Ovary (tissue), 9 donors: ENCODE results near the gene GOLGA3. TPM values are rescaled to one million over a fixed set of nuclear protein-coding genes. Genes with fewer than 3 reads are reported as not detected.

Source experiments
- DNase-seq, 5 donors: peaks; one replicate each; pipeline ENCODE4 v3.0.0-alpha.2; 2019 to 2020
- H3K27ac ChIP-seq, 2 donors: fragments of 200-600 bp; one replicate each; pipeline versions ENCODE4 v1.5.1 to v1.8.0; 2019 to 2022
- H3K27me3 ChIP-seq: fragments of 200-600 bp; one replicate; pipeline ENCODE4 v1.8.0; 2022
- H3K36me3 ChIP-seq: fragments of 200-600 bp; sonication (generic); one replicate; pipeline ENCODE4 v1.5.1; 2019
- H3K4me1 ChIP-seq: one replicate; pipeline ENCODE4 v1.8.1; 2013; ENCODE audit warnings: mild to moderate bottlenecking, moderate library complexity; ENCODE audit not compliant: insufficient read depth
- H3K4me3 ChIP-seq: fragments of 200-600 bp; sonication (generic); one replicate; pipeline ENCODE4 v1.5.1; 2017
- H3K9me3 ChIP-seq, 2 donors: fragments of 200-600 bp in 1 of 2; sonication (generic) in 1 of 2; one replicate each; pipeline versions ENCODE4 v1.5.1 to v1.8.1; 2013 to 2019; ENCODE audit warnings: mild to moderate bottlenecking in 1 of 2, moderate library complexity in 1 of 2
- EP300 ChIP-seq: sonication (generic); formaldehyde crosslinking; IDR thresholded peaks from one replicate; pipeline ENCODE4 v1.6.1; 2017; ENCODE audit warnings: antibody characterized with exemption
- POLR2A ChIP-seq: fragments of 450-650 bp; IDR thresholded peaks from one replicate; pipeline ENCODE4 v1.6.1; 2017; ENCODE audit warnings: antibody characterized with exemption, mild to moderate bottlenecking, moderate library complexity
- WGBS, 3 donors: extraction: QIAGEN DNeasy Blood & Tissue Kit in 1 of 3; methylation state at CpG; one replicate each; pipeline versions ENCODE4 v1.1.5 to v1.1.7; 2013 to 2017; 5-methylcytosine and 5-hydroxymethylcytosine counted together
- intact Hi-C, 4 donors: fragments of 100-400 bp; cut with DNase I; formaldehyde crosslinking; loops; one replicate each; pipeline versions ENCODE4 v1.11.0 to v1.15.1; 2022 to 2023
- polyA plus RNA-seq, 2 donors: library from polyadenylated mRNA; stranded (reverse); fragments of 200-250 nt in 1 of 2; fragments of 350-450 nt in 1 of 2; fragmentation: Illumina TruSeq in 1 of 2; extraction: RNeasy Lipid Tissue Mini Kit (QIAGEN cat#74804) in 1 of 2; gene quantifications; one replicate each; pipeline ENCODE4 v1.2.3, GENCODE V29; 2013 to 2014
- small RNA-seq: library from RNA; depleted of rRNA; stranded (forward); fragments of <200 nt; gene quantifications from one replicate; pipeline ENCODE3, GENCODE V24; 2016
- total RNA-seq, 7 donors: library from RNA; depleted of rRNA in 2 of 7; stranded (reverse); fragments of >200 nt in 2 of 7; fragmentation: NEBNext Ultra II Directional in 3 of 7; extraction: Animal tissue kit (Norgen Biotek cat#: 25700) in 3 of 7; gene quantifications; one replicate each; pipeline versions ENCODE4 v1.1.0 to v1.2.4, GENCODE V29; 2016 to 2023
- TF ChIP-seq, protein P1 (sequence below), 3 donors: fragments of 450-650 bp in 2 of 3; fragments of 200-600 bp in 1 of 3; IDR thresholded peaks; one replicate each; pipeline versions ENCODE4 v1.5.1 to v1.8.0; 2016 to 2022; ENCODE audit warnings: antibody characterized with exemption in 3 of 3, mild to moderate bottlenecking in 1 of 3
- donor health status: DM: no; HTN: no; CAD: no; lungs with moderate emphysema.
- donor health status: DM: no; HTN: no; CAD: no.
- donor health status: Bipolar disorder and iron deficiency.
- donor health status: DM: yes; HTN: yes; CAD: no.
- donor health status: DM: no; HTN: no; CAD: no.
- donor health status: DM: yes; HTN: yes; CAD: no.

GOLGA3 gene
- total and polyA plus RNA-seq, 9 donors: 14.4 to 76.0 (median 50.9) TPM

DNA sequence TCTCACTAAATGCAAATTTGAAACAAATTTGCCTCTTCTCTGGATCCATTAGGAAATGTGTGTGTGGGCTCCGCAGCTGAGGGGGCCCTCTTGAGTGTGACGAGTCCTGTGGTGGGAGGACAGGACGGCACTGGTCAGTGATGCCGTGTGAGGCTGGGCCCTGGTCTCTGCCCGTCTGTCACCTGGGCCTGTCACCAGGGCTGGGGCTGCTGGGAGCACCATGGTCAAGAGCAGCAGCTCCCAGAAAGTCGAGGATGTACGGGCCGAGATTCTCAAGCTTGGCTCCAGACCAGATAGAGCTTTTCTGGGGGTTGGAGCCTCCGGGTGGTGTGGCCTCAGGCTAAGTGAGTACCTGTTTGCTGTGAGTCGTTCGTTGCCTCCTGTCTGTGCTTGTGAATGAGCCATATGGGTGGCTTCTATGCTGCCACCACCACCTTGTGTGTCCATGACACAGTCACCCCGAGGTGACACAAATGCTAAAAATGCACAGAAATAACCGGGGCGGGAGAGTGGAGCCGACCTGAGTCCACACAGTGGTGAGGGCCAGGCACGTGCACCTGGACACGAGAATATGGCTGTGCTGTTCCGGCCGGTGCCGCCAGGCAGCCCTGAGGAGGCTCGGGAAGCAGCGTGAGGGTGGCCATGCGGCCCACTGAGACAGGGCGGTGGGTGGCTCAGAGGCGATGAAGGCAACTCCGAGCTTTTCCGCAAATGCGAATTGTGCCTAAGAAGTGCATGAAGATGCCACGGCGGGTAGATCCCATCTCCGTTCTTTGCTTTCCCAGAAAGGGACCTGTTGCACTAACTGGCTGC is 109.3 kb downstream of the GOLGA3 start:
- Histone ChIP-seq H3K27me3 (no peaks in the 10 kb centered on the region), H3K27ac (no peak overlapping the region), H3K4me3 (no peak overlapping the region), H3K9me3 (no peaks in the 10 kb centered on the region), H3K4me1 (no peaks in the 10 kb centered on the region), H3K36me3 (no peaks in the 10 kb centered on the region)
- 88 to 90% (median 88%) methylated on average over 31 of the region's 31 CpGs for WGBS, 3 donors
- intact Hi-C loops: no loop called here
- DNase-seq: no peak
- TF ChIP-seq, protein P1, sequence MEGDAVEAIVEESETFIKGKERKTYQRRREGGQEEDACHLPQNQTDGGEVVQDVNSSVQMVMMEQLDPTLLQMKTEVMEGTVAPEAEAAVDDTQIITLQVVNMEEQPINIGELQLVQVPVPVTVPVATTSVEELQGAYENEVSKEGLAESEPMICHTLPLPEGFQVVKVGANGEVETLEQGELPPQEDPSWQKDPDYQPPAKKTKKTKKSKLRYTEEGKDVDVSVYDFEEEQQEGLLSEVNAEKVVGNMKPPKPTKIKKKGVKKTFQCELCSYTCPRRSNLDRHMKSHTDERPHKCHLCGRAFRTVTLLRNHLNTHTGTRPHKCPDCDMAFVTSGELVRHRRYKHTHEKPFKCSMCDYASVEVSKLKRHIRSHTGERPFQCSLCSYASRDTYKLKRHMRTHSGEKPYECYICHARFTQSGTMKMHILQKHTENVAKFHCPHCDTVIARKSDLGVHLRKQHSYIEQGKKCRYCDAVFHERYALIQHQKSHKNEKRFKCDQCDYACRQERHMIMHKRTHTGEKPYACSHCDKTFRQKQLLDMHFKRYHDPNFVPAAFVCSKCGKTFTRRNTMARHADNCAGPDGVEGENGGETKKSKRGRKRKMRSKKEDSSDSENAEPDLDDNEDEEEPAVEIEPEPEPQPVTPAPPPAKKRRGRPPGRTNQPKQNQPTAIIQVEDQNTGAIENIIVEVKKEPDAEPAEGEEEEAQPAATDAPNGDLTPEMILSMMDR (IDR thresholded peaks at IDR 0.05): no peak
- TF ChIP-seq POLR2A (no peak), EP300 (no peak)

Small RNA genes lying within 50 kb of the gene (small RNA-seq; reads per million reads assigned to genes)
- not detected for gene RNA5SP379

Other genes starting within 250 kb of the GOLGA3 start
- gene LRCOL1, start 218.3 kb downstream of the GOLGA3 start, total RNA-seq: under 1 TPM in 3 of 7 donors, not detected in 4; 0.61 to 0.71 (median 0.65) TPM
- gene LRCOL1, start 218.3 kb downstream of the GOLGA3 start, polyA plus RNA-seq: under 1 TPM in 1 of 2 donors, not detected in 1; 0.11 TPM
- gene P2RX2, start 210.1 kb downstream of the GOLGA3 start, total RNA-seq: 1 to 10 TPM in 1 of 7 donors, under 1 TPM in 1, not detected in 5; 0.45 to 1.1 TPM
- gene P2RX2, start 210.1 kb downstream of the GOLGA3 start, polyA plus RNA-seq: under 1 TPM in 1 of 2 donors, not detected in 1; 0.11 TPM
- gene POLE, start 141.5 kb downstream of the GOLGA3 start, total RNA-seq: 10 to 100 TPM; 12.5 to 34.7 (median 27.3) TPM
- 10 to 100 TPM; 15.2 to 16.8 TPM for gene POLE, start 141.5 kb downstream of the GOLGA3 start, polyA plus RNA-seq
- gene PXMP2, start 141.3 kb downstream of the GOLGA3 start, total RNA-seq: 10 to 100 TPM; 23.6 to 45.0 (median 27.4) TPM
- gene PXMP2, start 141.3 kb downstream of the GOLGA3 start, polyA plus RNA-seq: 10 to 100 TPM; 12.4 to 37.1 TPM
- 10 to 100 TPM; 15.6 to 33.9 (median 21.0) TPM for gene PGAM5, start 118.0 kb downstream of the GOLGA3 start, total RNA-seq
- gene PGAM5, start 118.0 kb downstream of the GOLGA3 start, polyA plus RNA-seq: 1 to 10 TPM; 8.0 to 9.0 TPM
- 10 to 100 TPM; 39.2 to 82.0 (median 43.7) TPM for gene ANKLE2, start 67.0 kb downstream of the GOLGA3 start, total RNA-seq
- gene ANKLE2, start 67.0 kb downstream of the GOLGA3 start, polyA plus RNA-seq: 10 to 100 TPM; 30.5 to 34.0 TPM
- 10 to 100 TPM; 11.7 to 36.4 (median 18.8) TPM for gene CHFR, start 58.7 kb upstream of the GOLGA3 start, total RNA-seq
- 10 to 100 TPM; 12.0 to 17.5 TPM for gene CHFR, start 58.7 kb upstream of the GOLGA3 start, polyA plus RNA-seq
- 10 to 100 TPM in 5 of 7 donors, 1 to 10 TPM in 2; 8.3 to 20.9 (median 14.5) TPM for gene ZNF605, start 127.4 kb upstream of the GOLGA3 start, total RNA-seq
- gene ZNF605, start 127.4 kb upstream of the GOLGA3 start, polyA plus RNA-seq: 10 to 100 TPM in 1 of 2 donors, 1 to 10 TPM in 1; 5.2 to 10.3 TPM
- 10 to 100 TPM; 10.8 to 18.9 (median 14.1) TPM for gene ZNF26, start 157.5 kb upstream of the GOLGA3 start, total RNA-seq
- gene ZNF26, start 157.5 kb upstream of the GOLGA3 start, polyA plus RNA-seq: 1 to 10 TPM; 3.2 to 6.3 TPM
- gene ZNF84, start 208.6 kb upstream of the GOLGA3 start, total RNA-seq: 10 to 100 TPM; 19.1 to 41.4 (median 32.8) TPM
- gene ZNF84, start 208.6 kb upstream of the GOLGA3 start, polyA plus RNA-seq: 10 to 100 TPM; 15.3 to 21.0 TPM